ENCODE results near the gene NUP50.

The NUP50 gene

GRCh38 chr22:45233827-45234226, 70.1 kb downstream of the NUP50 start:
- H3K4me2 ChIP-seq (ENCODE audit: low read length, poor library complexity, severe bottlenecking), result no peak overlapping the region
- no peak overlapping the region for H3K18ac ChIP-seq (ENCODE audit: low read depth in 1 of 2, low read length in 2 of 2)
- no peak overlapping the region for H2AFZ ChIP-seq (ENCODE audit: low read depth, low read length)
- H3K4me1 ChIP-seq (ENCODE audit: control insufficient read depth, insufficient read depth, low read depth, low read length), result peaks cover 7% of the 10 kb centered on the region
- H3K4me3 ChIP-seq (ENCODE audit: insufficient read depth in 1 of 2, low read depth in 1 of 2, low read length in 2 of 2), result no peak overlapping the region
- H3K9ac ChIP-seq (ENCODE audit: low read length), result no peak overlapping the region
- H3K36me3 ChIP-seq (ENCODE audit: control insufficient read depth in 1 of 2, insufficient read depth in 2 of 2, low read depth in 1 of 2, low read length in 2 of 2), result peaks cover 1 to 42% of the 10 kb centered on the region in 2 experiments
- DNase-seq, result no peak
- no peak overlapping the region for H2AK5ac ChIP-seq (ENCODE audit: low read length, severe bottlenecking)
- H3K27ac ChIP-seq (ENCODE audit: low read length, poor library complexity, severe bottlenecking), result no peak overlapping the region
- H2BK15ac ChIP-seq (ENCODE audit: low read depth, poor library complexity, severe bottlenecking), result no peak overlapping the region
- H3K79me1 ChIP-seq (replicated peaks; ENCODE audit: low read length, poor library complexity, severe bottlenecking), result peaks cover 59% of the 10 kb centered on the region
- H3K27me3 ChIP-seq (ENCODE audit: control insufficient read depth in 1 of 2, insufficient read depth in 1 of 2, low read length in 2 of 2), result no peaks in the 10 kb centered on the region
- no peak overlapping the region for H3K4ac ChIP-seq (ENCODE audit: low read depth in 1 of 2, low read length in 2 of 2)
- WGBS, result 97% methylated on average over 10 of the region's 10 CpGs
- H2BK12ac ChIP-seq (ENCODE audit: low read length in 2 of 2), result no peak overlapping the region
- no peak overlapping the region for H4K91ac ChIP-seq (ENCODE audit: low read length)
- no peak overlapping the region for H4K8ac ChIP-seq (ENCODE audit: low read length)
- H3K9me3 ChIP-seq (ENCODE audit: control insufficient read depth, low read length), result no peaks in the 10 kb centered on the region
- no peak overlapping the region for H3K14ac ChIP-seq (ENCODE audit: low read length in 2 of 2)
- H2BK5ac ChIP-seq (ENCODE audit: low read depth, low read length, poor library complexity, severe bottlenecking), result no peak overlapping the region
- no peak overlapping the region for H3K23ac ChIP-seq (ENCODE audit: low read length in 2 of 2)
- H2BK120ac ChIP-seq (ENCODE audit: low read depth, low read length), result no peak overlapping the region

- H3K4me3 ChIP-seq (ENCODE audit: insufficient read depth in 1 of 2, low read depth in 1 of 2, low read length in 2 of 2), result no peak overlapping the region
- no peak overlapping the region for H2BK15ac ChIP-seq (ENCODE audit: low read depth, poor library complexity, severe bottlenecking)
- H3K27me3 ChIP-seq (ENCODE audit: control insufficient read depth in 1 of 2, insufficient read depth in 1 of 2, low read length in 2 of 2), result no peaks in the 10 kb centered on the region
- 94% methylated on average over 23 of the region's 23 CpGs for whole genome bisulfite sequencing
- no peak overlapping the region for H2BK120ac ChIP-seq (ENCODE audit: low read depth, low read length)
- no peak overlapping the region for H3K18ac ChIP-seq (ENCODE audit: low read depth in 1 of 2, low read length in 2 of 2)
- H3K36me3 ChIP-seq (ENCODE audit: control insufficient read depth in 1 of 2, insufficient read depth in 2 of 2, low read depth in 1 of 2, low read length in 2 of 2), result peaks cover 3 to 44% of the 10 kb centered on the region in 2 experiments
- no peak overlapping the region for H3K4ac ChIP-seq (ENCODE audit: low read depth in 1 of 2, low read length in 2 of 2)
- peaks cover 14% of the 10 kb centered on the region for H3K4me1 ChIP-seq (ENCODE audit: control insufficient read depth, insufficient read depth, low read depth, low read length)
- H2AK5ac ChIP-seq (ENCODE audit: low read length, severe bottlenecking), result no peak overlapping the region
- peaks cover 66% of the 10 kb centered on the region for H3K79me1 ChIP-seq (replicated peaks; ENCODE audit: low read length, poor library complexity, severe bottlenecking)
- no peak overlapping the region for H3K23ac ChIP-seq (ENCODE audit: low read length in 2 of 2)
- H3K9ac ChIP-seq (ENCODE audit: low read length), result no peak overlapping the region
- H2BK5ac ChIP-seq (ENCODE audit: low read depth, low read length, poor library complexity, severe bottlenecking), result no peak overlapping the region
- H4K91ac ChIP-seq (ENCODE audit: low read length), result no peak overlapping the region
- no peaks in the 10 kb centered on the region for H3K9me3 ChIP-seq (ENCODE audit: control insufficient read depth, low read length)
- no peak overlapping the region for H3K14ac ChIP-seq (ENCODE audit: low read length in 2 of 2)
- H2AFZ ChIP-seq (ENCODE audit: low read depth, low read length), result no peak overlapping the region
- no peak overlapping the region for H3K4me2 ChIP-seq (ENCODE audit: low read length, poor library complexity, severe bottlenecking)
- H3K27ac ChIP-seq (ENCODE audit: low read length, poor library complexity, severe bottlenecking), result no peak overlapping the region
- DNase-seq, result no peak
- H2BK12ac ChIP-seq (ENCODE audit: low read length in 2 of 2), result no peak overlapping the region
- H4K8ac ChIP-seq (ENCODE audit: low read length), result no peak overlapping the region
Observed at GRCh38 chr22:45235101-45235777, 71.5 kb downstream of the NUP50 start.

- no peak overlapping the region for H3K14ac ChIP-seq (ENCODE audit: low read length in 2 of 2)
- H3K36me3 ChIP-seq (ENCODE audit: control insufficient read depth in 1 of 2, insufficient read depth in 2 of 2, low read depth in 1 of 2, low read length in 2 of 2), result peaks cover 3 to 44% of the 10 kb centered on the region in 2 experiments
- peaks cover 14% of the 10 kb centered on the region for H3K4me1 ChIP-seq (ENCODE audit: control insufficient read depth, insufficient read depth, low read depth, low read length)
- no peak overlapping the region for H3K23ac ChIP-seq (ENCODE audit: low read length in 2 of 2)
- H3K27ac ChIP-seq (ENCODE audit: low read length, poor library complexity, severe bottlenecking), result no peak overlapping the region
- 96% methylated on average over 19 of the region's 20 CpGs for WGBS
- no peaks in the 10 kb centered on the region for H3K27me3 ChIP-seq (ENCODE audit: control insufficient read depth in 1 of 2, insufficient read depth in 1 of 2, low read length in 2 of 2)
- no peak overlapping the region for H3K18ac ChIP-seq (ENCODE audit: low read depth in 1 of 2, low read length in 2 of 2)
- no peak overlapping the region for H2BK120ac ChIP-seq (ENCODE audit: low read depth, low read length)
- no peak overlapping the region for H3K4me2 ChIP-seq (ENCODE audit: low read length, poor library complexity, severe bottlenecking)
- no peak overlapping the region for H3K4ac ChIP-seq (ENCODE audit: low read depth in 1 of 2, low read length in 2 of 2)
- no peak overlapping the region for H4K91ac ChIP-seq (ENCODE audit: low read length)
- H2BK15ac ChIP-seq (ENCODE audit: low read depth, poor library complexity, severe bottlenecking), result no peak overlapping the region
- H2AFZ ChIP-seq (ENCODE audit: low read depth, low read length), result no peak overlapping the region
- no peak overlapping the region for H2AK5ac ChIP-seq (ENCODE audit: low read length, severe bottlenecking)
- H2BK5ac ChIP-seq (ENCODE audit: low read depth, low read length, poor library complexity, severe bottlenecking), result no peak overlapping the region
- no peak for DNase-seq
- peaks cover 67% of the 10 kb centered on the region for H3K79me1 ChIP-seq (replicated peaks; ENCODE audit: low read length, poor library complexity, severe bottlenecking)
- no peak overlapping the region for H4K8ac ChIP-seq (ENCODE audit: low read length)
- no peak overlapping the region for H2BK12ac ChIP-seq (ENCODE audit: low read length in 2 of 2)
- peak overlapping the region in 1 of 2 experiments; percentile 29 for H3K4me3 ChIP-seq (ENCODE audit: insufficient read depth in 1 of 2, low read depth in 1 of 2, low read length in 2 of 2)
- H3K9ac ChIP-seq (ENCODE audit: low read length), result no peak overlapping the region
- no peaks in the 10 kb centered on the region for H3K9me3 ChIP-seq (ENCODE audit: control insufficient read depth, low read length)
Observed at GRCh38 chr22:45235851-45236342, 72.2 kb downstream of the NUP50 start.

- Histone ChIP-seq H4K91ac (ENCODE audit: low read length) (no peak overlapping the region), H2BK12ac (ENCODE audit: low read length in 2 of 2) (no peak overlapping the region), H2AFZ (ENCODE audit: low read depth, low read length) (no peak overlapping the region), H3K18ac (ENCODE audit: low read depth in 1 of 2, low read length in 2 of 2) (no peak overlapping the region), H3K14ac (ENCODE audit: low read length in 2 of 2) (no peak overlapping the region), H3K9me3 (ENCODE audit: control insufficient read depth, low read length) (no peaks in the 10 kb centered on the region), H3K27me3 (ENCODE audit: control insufficient read depth in 1 of 2, insufficient read depth in 1 of 2, low read length in 2 of 2) (no peaks in the 10 kb centered on the region), H2AK5ac (ENCODE audit: low read length, severe bottlenecking) (no peak overlapping the region), H3K4me3 (ENCODE audit: insufficient read depth in 1 of 2, low read depth in 1 of 2, low read length in 2 of 2) (no peak overlapping the region), H3K23ac (ENCODE audit: low read length in 2 of 2) (no peak overlapping the region), H3K4ac (ENCODE audit: low read depth in 1 of 2, low read length in 2 of 2) (no peak overlapping the region), H3K79me1 (replicated peaks; ENCODE audit: low read length, poor library complexity, severe bottlenecking) (peaks cover 61% of the 10 kb centered on the region), H3K27ac (ENCODE audit: low read length, poor library complexity, severe bottlenecking) (no peak overlapping the region), H4K8ac (ENCODE audit: low read length) (no peak overlapping the region), H3K9ac (ENCODE audit: low read length) (no peak overlapping the region), H2BK15ac (ENCODE audit: low read depth, poor library complexity, severe bottlenecking) (peak overlapping the region; percentile 61), H3K36me3 (ENCODE audit: control insufficient read depth in 1 of 2, insufficient read depth in 2 of 2, low read depth in 1 of 2, low read length in 2 of 2) (peaks cover 3 to 44% of the 10 kb centered on the region in 2 experiments), H2BK120ac (ENCODE audit: low read depth, low read length) (no peak overlapping the region), H3K4me2 (ENCODE audit: low read length, poor library complexity, severe bottlenecking) (no peak overlapping the region), H3K4me1 (ENCODE audit: control insufficient read depth, insufficient read depth, low read depth, low read length) (peaks cover 18% of the 10 kb centered on the region), H2BK5ac (ENCODE audit: low read depth, low read length, poor library complexity, severe bottlenecking) (no peak overlapping the region)
- no peak for DNase-seq
- WGBS, result 85% methylated on average over 15 of the region's 15 CpGs
Observed at GRCh38 chr22:45237065-45237990, 73.6 kb downstream of the NUP50 start.

Measured in mesenchymal stem cell (in vitro differentiated cells and primary cell).